Cardiac muscle cell (in vitro differentiated cells and primary cell): Measurements from ENCODE around the gene BTBD7. TPM values are rescaled to one million over a fixed set of nuclear protein-coding genes. Genes with fewer than 3 reads are reported as not detected.

ENCODE experiments used
- DNase-seq, 2 donors: peaks; one replicate each; pipeline versions ENCODE4 v3.0.0 to v3.0.0-alpha.2; 2010 to 2017; ENCODE audit warnings: low read depth in 1 of 2, low spot score in 1 of 2
- H3K27ac ChIP-seq: fragments of 200-600 bp; sonication (generic); 2 replicates; pipeline ENCODE4 v1.5.1; 2016
- H3K27me3 ChIP-seq: fragments of 200-600 bp; sonication (generic); 2 replicates; pipeline ENCODE4 v1.6.0; 2016; ENCODE audit warnings: control low read depth
- H3K36me3 ChIP-seq: fragments of 200-600 bp; sonication (generic); 2 replicates; pipeline ENCODE4 v1.5.1; 2016; ENCODE audit warnings: control low read depth
- H3K4me1 ChIP-seq: fragments of 200-600 bp; sonication (generic); 2 replicates; pipeline ENCODE4 v1.8.1; 2017; ENCODE audit warnings: low read depth, mild to moderate bottlenecking, mixed run types
- H3K4me3 ChIP-seq: fragments of 200-600 bp; sonication (generic); 2 replicates; pipeline ENCODE4 v1.5.1; 2016; ENCODE audit warnings: mild to moderate bottlenecking
- H3K9me3 ChIP-seq: fragments of 200-600 bp; sonication (generic); 2 replicates; pipeline ENCODE4 v1.5.1; 2017; ENCODE audit warnings: low read depth, mild to moderate bottlenecking, control low read depth
- CTCF ChIP-seq: IDR thresholded peaks from 2 replicates; pipeline ENCODE4 v1.5.1; 2012; ENCODE audit warnings: low read depth, mild to moderate bottlenecking, low read length
- polyA plus RNA-seq: library from polyadenylated mRNA; unstranded; fragments of >200 nt; fragmentation: Nextera tagmentation; extraction: Ambion mirVana; gene quantifications from 2 replicates; pipeline ENCODE4 v1.2.1, GENCODE V29; 2016
- total RNA-seq: library from RNA; depleted of rRNA; stranded (reverse); fragments of >200 nt; gene quantifications from 2 replicates; pipeline ENCODE4 v1.2.3, GENCODE V29; 2016

BTBD7 gene
- total and polyA plus RNA-seq, 2 experiments from 2014 or later = 19.4 to 21.7 TPM

GRCh38 chr14:93214598-93214997, 118.2 kb downstream of the BTBD7 start:
- Histone ChIP-seq H3K9me3 (no peaks in the 10 kb centered on the region), H3K27me3 (no peaks in the 10 kb centered on the region), H3K4me3 (no peak overlapping the region), H3K4me1 (no peaks in the 10 kb centered on the region), H3K27ac (no peak overlapping the region), H3K36me3 (peaks cover 25% of the 10 kb centered on the region)
- DNase-seq = no peak
- no peak for TF ChIP-seq CTCF

GRCh38 chr14:93212432-93212831, 120.4 kb downstream of the BTBD7 start:
- H3K4me3 ChIP-seq = no peak overlapping the region
- H3K4me1 ChIP-seq = peaks cover 6% of the 10 kb centered on the region
- no peaks in the 10 kb centered on the region for H3K27me3 ChIP-seq
- no peak overlapping the region for H3K27ac ChIP-seq
- H3K36me3 ChIP-seq = peaks cover 19% of the 10 kb centered on the region
- no peak for DNase-seq
- no peaks in the 10 kb centered on the region for H3K9me3 ChIP-seq
- TF ChIP-seq CTCF = no peak

- peaks cover 6% of the 10 kb centered on the region for H3K36me3 ChIP-seq
- DNase-seq = peak; percentile 64 to 69
- H3K4me1 ChIP-seq = peaks cover 10% of the 10 kb centered on the region
- H3K4me3 ChIP-seq = peak overlapping the region; percentile 83
- no peaks in the 10 kb centered on the region for H3K9me3 ChIP-seq
- peak overlapping the region; percentile 77 for H3K27ac ChIP-seq
- peak; percentile 49 for TF ChIP-seq CTCF
- no peaks in the 10 kb centered on the region for H3K27me3 ChIP-seq
These were observed 125.1 kb downstream of the BTBD7 start for GRCh38 chr14:93207468-93208308.

- Histone ChIP-seq H3K4me1 (peaks cover 10% of the 10 kb centered on the region), H3K4me3 (peak within 1 kb of the TSS; percentile 83), H3K36me3 (peaks cover 6% of the 10 kb centered on the region), H3K27me3 (no peaks in the 10 kb centered on the region), H3K9me3 (no peaks in the 10 kb centered on the region), H3K27ac (peak within 1 kb of the TSS; percentile 80)
- DNase-seq = peak; percentile 97 to 98
- TF ChIP-seq CTCF = peak; percentile 31
These were observed 125.9 kb downstream of the BTBD7 start, which contains the start of the genes GON7 and UBR7 for GRCh38 chr14:93206793-93207467. GON7 (minus strand) TSS chr14:93207065; CDS start chr14:93207037, 28 bp downstream. UBR7 (plus strand) TSS chr14:93207256; CDS start chr14:93207292, 36 bp downstream.

- TF ChIP-seq CTCF = no peak
- no peaks in the 10 kb centered on the region for H3K27me3 ChIP-seq
- H3K9me3 ChIP-seq = no peaks in the 10 kb centered on the region
- peaks cover 4% of the 10 kb centered on the region for H3K4me1 ChIP-seq
- no peaks in the 10 kb centered on the region for H3K36me3 ChIP-seq
- no peak for DNase-seq
- no peak overlapping the region for H3K27ac ChIP-seq
- no peak overlapping the region for H3K4me3 ChIP-seq
These were observed 131.6 kb downstream of the BTBD7 start for GRCh38 chr14:93201155-93201704.
